HEK293 (cell line): Measurements from ENCODE around the gene MYO9B.

Source experiments
- GLIS2 ChIP-seq: fragments of 450-650 bp; formaldehyde crosslinking; IDR thresholded peaks from 2 replicates; pipeline ENCODE4 v1.5.1; 2016; ENCODE audit warnings: missing biosample characterization, missing genetic modification characterization
- HOXA7 ChIP-seq: sonication (generic); formaldehyde crosslinking; IDR thresholded peaks from 2 replicates; pipeline ENCODE4 v1.8.1; 2022; ENCODE audit warnings: missing genetic modification reagents, borderline replicate concordance
- HOXC10 ChIP-seq: sonication (generic); formaldehyde crosslinking; IDR thresholded peaks from 2 replicates; pipeline ENCODE4 v1.8.1; 2023; ENCODE audit warnings: mild to moderate bottlenecking, missing genetic modification reagents
- KLF10 ChIP-seq: fragments of 450-650 bp; IDR thresholded peaks from 2 replicates; pipeline ENCODE4 v1.5.1; 2018; ENCODE audit warnings: missing biosample characterization, mild to moderate bottlenecking, missing genetic modification characterization
- KLF8 ChIP-seq: fragments of 450-650 bp; formaldehyde crosslinking; IDR thresholded peaks from 2 replicates; pipeline ENCODE4 v1.5.1; 2016; ENCODE audit warnings: missing biosample characterization, missing genetic modification characterization
- PRDM10 ChIP-seq: fragments of 450-650 bp; formaldehyde crosslinking; IDR thresholded peaks from 2 replicates; pipeline ENCODE4 v1.5.1; 2016; ENCODE audit warnings: missing biosample characterization, missing genetic modification characterization
- SCRT1 ChIP-seq: fragments of 450-650 bp; formaldehyde crosslinking; IDR thresholded peaks from 2 replicates; pipeline ENCODE4 v1.5.1; 2016; ENCODE audit warnings: missing biosample characterization, missing genetic modification characterization, borderline replicate concordance
- SETDB1 ChIP-seq: IDR thresholded peaks from one replicate; pipeline ENCODE4 v1.6.1; 2017; ENCODE audit warnings: mild to moderate bottlenecking, low read length, moderate library complexity, mixed read lengths; ENCODE audit not compliant: insufficient read length
- ZBTB26 ChIP-seq: fragments of 450-650 bp; formaldehyde crosslinking; optimal IDR thresholded peaks from 2 replicates; pipeline ENCODE3; 2016; ENCODE audit warnings: missing biosample characterization, mild to moderate bottlenecking, missing genetic modification characterization
- ZBTB6 ChIP-seq: fragments of 450-650 bp; formaldehyde crosslinking; IDR thresholded peaks from 2 replicates; pipeline ENCODE4 v1.5.1; 2017; ENCODE audit warnings: missing biosample characterization, missing genetic modification characterization
- ZBTB8A ChIP-seq: fragments of 450-650 bp; formaldehyde crosslinking; IDR thresholded peaks from 2 replicates; pipeline ENCODE4 v1.5.1; 2016; ENCODE audit warnings: missing biosample characterization, missing genetic modification characterization
- ZEB2 ChIP-seq: fragments of 450-650 bp; formaldehyde crosslinking; IDR thresholded peaks from 2 replicates; pipeline ENCODE4 v1.5.1; 2016; ENCODE audit warnings: missing biosample characterization, missing genetic modification characterization
- ZIC2 ChIP-seq: fragments of 450-650 bp; formaldehyde crosslinking; IDR thresholded peaks from 2 replicates; pipeline ENCODE4 v1.5.1; 2016; ENCODE audit warnings: missing biosample characterization, missing genetic modification characterization
- ZNF121 ChIP-seq: fragments of 450-650 bp; formaldehyde crosslinking; IDR thresholded peaks from 2 replicates; pipeline ENCODE4 v1.5.1; 2016; ENCODE audit warnings: missing biosample characterization, missing genetic modification characterization
- ZNF140 ChIP-seq: fragments of 450-650 bp; formaldehyde crosslinking; IDR thresholded peaks from 2 replicates; pipeline ENCODE4 v1.5.1; 2016; ENCODE audit warnings: missing biosample characterization, missing genetic modification characterization
- ZNF175 ChIP-seq: fragments of 450-650 bp; formaldehyde crosslinking; IDR thresholded peaks from 2 replicates; pipeline ENCODE4 v1.5.1; 2016; ENCODE audit warnings: missing biosample characterization, missing genetic modification characterization
- ZNF184 ChIP-seq: fragments of 450-650 bp; IDR thresholded peaks from 2 replicates; pipeline ENCODE4 v1.5.1; 2018; ENCODE audit warnings: missing biosample characterization, mild to moderate bottlenecking, missing genetic modification characterization
- ZNF202 ChIP-seq: fragments of 450-650 bp; formaldehyde crosslinking; IDR thresholded peaks from 2 replicates; pipeline ENCODE4 v1.5.1; 2016; ENCODE audit warnings: missing biosample characterization, missing genetic modification characterization, borderline replicate concordance
- ZNF426 ChIP-seq: fragments of 450-650 bp; formaldehyde crosslinking; IDR thresholded peaks from 2 replicates; pipeline ENCODE4 v1.5.1; 2017; ENCODE audit warnings: missing biosample characterization, missing genetic modification characterization, mild to moderate bottlenecking, inconsistent platforms, moderate library complexity
- ZNF510 ChIP-seq: fragments of 450-650 bp; formaldehyde crosslinking; IDR thresholded peaks from 2 replicates; pipeline ENCODE4 v1.5.1; 2018; ENCODE audit warnings: mild to moderate bottlenecking, missing genetic modification characterization, missing biosample characterization; ENCODE audit not compliant: insufficient replicate concordance
- ZNF518A ChIP-seq: fragments of 450-650 bp; formaldehyde crosslinking; conservative IDR thresholded peaks from 2 replicates; pipeline ENCODE4 v1.5.1; 2016; ENCODE audit warnings: low read depth, missing biosample characterization, missing genetic modification characterization
- ZNF626 ChIP-seq: fragments of 450-650 bp; sonication (Bioruptor Pico); formaldehyde crosslinking; IDR thresholded peaks from 2 replicates; pipeline ENCODE4 v1.5.1; 2018; ENCODE audit warnings: missing biosample characterization, missing genetic modification characterization, inconsistent platforms
- ZNF629 ChIP-seq: fragments of 450-650 bp; formaldehyde crosslinking; IDR thresholded peaks from 2 replicates; pipeline ENCODE4 v1.5.1; 2017; ENCODE audit warnings: missing biosample characterization, missing genetic modification characterization
- ZNF843 ChIP-seq: fragments of 450-650 bp; formaldehyde crosslinking; IDR thresholded peaks from 2 replicates; pipeline ENCODE4 v1.5.1; 2016; ENCODE audit warnings: missing biosample characterization, missing genetic modification characterization
- ZSCAN18 ChIP-seq: fragments of 450-650 bp; formaldehyde crosslinking; IDR thresholded peaks from 2 replicates; pipeline ENCODE4 v1.5.1; 2016; ENCODE audit warnings: missing biosample characterization, missing genetic modification characterization
- ZSCAN23 ChIP-seq: fragments of 450-650 bp; formaldehyde crosslinking; IDR thresholded peaks from 2 replicates; pipeline ENCODE4 v1.5.1; 2016; ENCODE audit warnings: missing biosample characterization, missing genetic modification characterization

MYO9B gene

GRCh38 chr19:17226002-17226933, 150.7 kb downstream of the MYO9B start, which contains the start of gene OCEL1 (continued):
- TF ChIP-seq SCRT1 (tag by site-specific recombination) (no peak), ZSCAN18 (tag by site-specific recombination) (no peak), ZSCAN23 (tag by site-specific recombination) (no peak), HOXA7 (no peak), ZNF629 (peak; percentile 95), ZNF510 (no peak), HOXC10 (CRISPR knock-in tag) (no peak), ZBTB26 (peak; percentile 93), ZNF843 (tag by site-specific recombination) (no peak), ZNF626 (tag by site-specific recombination) (no peak), ZNF202 (tag by site-specific recombination) (no peak), ZIC2 (tag by site-specific recombination) (peak; percentile 67), ZNF426 (no peak), SETDB1 (no peak), ZBTB8A (tag by site-specific recombination) (peak; percentile 37; the same call in 1 of the 2 replicates), ZNF518A (tag by site-specific recombination) (no peak), ZNF184 (no peak), KLF10 (tag by site-specific recombination) (peak; percentile 68), GLIS2 (tag by site-specific recombination) (peak; percentile 88), ZBTB6 (no peak), ZNF140 (no peak), ZNF175 (tag by site-specific recombination) (no peak), ZNF121 (no peak), KLF8 (tag by site-specific recombination) (peak; percentile 79), PRDM10 (peak; percentile 88), ZEB2 (peak; percentile 98)
